GM06990 (cell line): ENCODE data around the gene SLC16A12.
A peak's percentile ranks its signal among the peaks of the same experiment; 100 is the strongest.

ENCODE experiments used
- DNase-seq: peaks from one replicate; pipeline ENCODE4 v3.0.0-alpha.2; 2011; ENCODE audit not compliant: insufficient read length; ENCODE audit errors: extremely low read depth
- H3K27me3 ChIP-seq: replicated peaks from 2 replicates; pipeline ENCODE4 v1.6.0; 2011; ENCODE audit warnings: low read length; ENCODE audit not compliant: control insufficient read depth, insufficient read depth
- H3K36me3 ChIP-seq: 2 replicates; pipeline ENCODE4 v1.5.1; 2011; ENCODE audit warnings: low read length; ENCODE audit not compliant: control insufficient read depth, insufficient read depth
- H3K4me3 ChIP-seq: replicated peaks from 2 replicates; pipeline ENCODE4 v1.5.1; 2011; ENCODE audit warnings: low read depth, mild to moderate bottlenecking, control low read depth, low read length
- CTCF ChIP-seq: IDR thresholded peaks from 2 replicates; pipeline ENCODE4 v1.5.1; 2011; ENCODE audit warnings: low read length, control low read depth, mild to moderate bottlenecking, inconsistent platforms; ENCODE audit not compliant: insufficient read depth, poor library complexity, severe bottlenecking

SLC16A12 gene

GRCh38 chr10:89565180-89565579 is 29.8 kb upstream of the SLC16A12 start:
- H3K27me3 ChIP-seq: no peaks in the 10 kb centered on the region
- DNase-seq: no peak
- no peaks in the 10 kb centered on the region for H3K36me3 ChIP-seq
- no peak for TF ChIP-seq CTCF
- no peak overlapping the region for H3K4me3 ChIP-seq

DNA sequence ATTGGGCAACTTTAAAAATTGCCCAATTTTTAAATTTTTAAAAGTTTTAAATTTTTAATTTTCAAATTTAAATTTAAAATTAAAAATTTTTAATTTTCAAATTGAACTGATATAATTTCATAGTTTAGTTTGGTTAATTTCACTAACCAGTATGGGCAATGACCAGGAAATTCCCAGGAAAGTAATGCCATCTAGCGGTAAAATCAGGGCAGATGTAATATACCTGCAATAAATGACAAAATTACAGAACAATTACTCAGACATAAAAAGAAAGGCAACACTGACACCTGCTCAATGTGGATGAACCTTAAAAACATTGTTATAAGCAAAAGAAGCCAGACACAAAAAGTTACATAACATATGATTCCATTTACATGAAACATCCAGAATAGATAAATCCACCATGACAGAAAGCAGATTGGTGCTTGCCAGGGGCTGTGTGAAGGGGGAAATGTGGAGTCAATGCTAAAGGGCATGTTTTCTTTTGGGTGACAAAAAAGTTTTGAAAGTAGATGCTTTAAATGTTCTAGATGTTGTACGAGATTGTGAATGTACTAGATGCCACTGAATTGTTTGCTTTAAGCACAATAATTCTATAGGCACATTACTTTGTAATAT is 28.6 kb upstream of the SLC16A12 start:
- H3K4me3 ChIP-seq: no peak overlapping the region
- peak; percentile 65 for TF ChIP-seq CTCF
- H3K36me3 ChIP-seq: no peaks in the 10 kb centered on the region
- DNase-seq: no peak
- H3K27me3 ChIP-seq: no peaks in the 10 kb centered on the region

DNA sequence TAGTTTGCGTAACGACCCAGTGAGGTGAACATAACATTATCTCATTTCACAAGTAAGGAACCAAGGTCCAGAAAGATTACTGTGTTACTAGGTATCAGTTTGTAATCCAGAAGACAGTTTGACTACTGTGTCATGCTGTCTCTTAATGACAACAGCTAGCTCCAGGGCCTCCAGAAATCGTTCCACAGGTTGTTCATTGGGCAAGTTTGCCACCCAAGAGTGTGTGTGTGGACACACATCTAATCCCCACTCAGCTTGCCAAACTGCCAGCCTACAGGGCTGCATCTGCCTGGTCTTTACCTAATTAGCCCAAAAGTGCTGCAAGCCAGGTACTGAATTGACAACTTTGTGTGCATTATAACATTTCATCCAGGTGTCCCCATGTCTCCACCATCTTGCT is 27.9 kb upstream of the SLC16A12 start:
- Histone ChIP-seq H3K4me3 (no peak overlapping the region), H3K36me3 (no peaks in the 10 kb centered on the region), H3K27me3 (no peaks in the 10 kb centered on the region)
- TF ChIP-seq CTCF: no peak
- no peak for DNase-seq

DNA sequence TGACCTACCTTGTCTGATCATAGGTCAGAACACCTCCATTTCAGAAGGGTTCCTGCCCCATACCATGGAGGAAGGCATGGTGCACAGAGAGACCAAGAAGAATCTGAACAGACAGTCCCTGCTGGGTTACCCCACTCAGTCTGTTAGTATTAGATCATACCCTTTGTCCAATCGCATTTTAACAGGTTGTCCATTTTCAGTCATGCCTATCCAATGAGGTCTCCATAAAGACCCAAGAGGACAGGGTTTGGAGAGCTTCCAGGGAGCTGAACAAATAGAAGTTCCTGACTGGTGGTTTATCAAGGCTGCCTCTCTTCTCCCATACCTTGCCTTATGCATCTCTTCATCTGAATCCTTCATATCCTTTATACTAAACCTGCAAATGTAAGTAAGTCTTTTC is 21.2 kb upstream of the SLC16A12 start:
- H3K4me3 ChIP-seq: no peak overlapping the region
- DNase-seq: no peak
- no peak for TF ChIP-seq CTCF
- H3K27me3 ChIP-seq: no peaks in the 10 kb centered on the region
- no peaks in the 10 kb centered on the region for H3K36me3 ChIP-seq

DNA sequence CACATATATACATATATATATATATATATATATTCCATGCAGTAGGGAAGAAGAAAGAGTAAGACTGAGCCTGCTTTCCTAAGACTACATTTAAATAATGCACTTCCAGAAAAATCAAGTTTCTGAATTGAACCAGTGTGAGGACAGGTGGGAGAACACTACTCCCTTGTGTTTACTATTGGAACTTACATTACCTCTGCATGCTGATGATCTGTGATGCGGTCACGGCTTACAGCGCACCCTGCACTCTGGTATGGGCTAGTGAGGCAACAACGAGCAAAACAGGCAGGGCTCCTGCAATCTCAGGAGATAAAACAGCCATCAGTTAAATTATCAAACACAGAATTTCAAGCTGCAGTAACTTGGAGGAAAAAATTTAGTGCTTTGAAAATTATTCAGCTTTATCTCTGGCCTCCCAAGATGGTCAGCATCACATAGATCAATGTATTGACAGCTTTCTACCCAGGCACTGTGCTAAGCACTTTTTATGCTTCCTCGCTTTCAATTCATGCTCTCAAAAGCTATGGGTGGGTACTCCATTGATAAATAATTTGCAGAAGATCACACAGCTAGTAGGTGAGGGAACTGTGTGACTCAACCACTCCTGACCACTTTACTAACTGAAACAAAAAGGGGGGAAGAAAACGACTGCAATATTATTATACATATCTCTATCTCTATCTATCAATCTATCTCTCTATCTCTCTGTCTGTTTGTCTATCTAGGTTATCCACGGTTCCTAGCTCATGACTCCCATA is 20.5 kb upstream of the SLC16A12 start:
- Histone ChIP-seq H3K4me3 (no peak overlapping the region), H3K27me3 (no peaks in the 10 kb centered on the region), H3K36me3 (no peaks in the 10 kb centered on the region)
- no peak for TF ChIP-seq CTCF
- DNase-seq: no peak
